NT2/D1 (cell line): ENCODE data around the gene P4HTM.
"Not testable (repeated sequence)": the region's sequence is repeated elsewhere in the genome, so short reads cannot be mapped to it uniquely, and the experiment has no call there.

Experiments
- DNase-seq: peaks from one replicate; pipeline ENCODE4 v3.0.0-alpha.2; 2011; ENCODE audit warnings: low read depth, low spot score
- H3K27me3 ChIP-seq: 2 replicates; pipeline ENCODE4 v1.6.0; 2011; ENCODE audit warnings: mild to moderate bottlenecking; ENCODE audit not compliant: insufficient read length, insufficient read depth
- H3K36me3 ChIP-seq: 2 replicates; pipeline ENCODE4 v1.6.1; 2011; ENCODE audit warnings: mild to moderate bottlenecking, low read length, mixed read lengths; ENCODE audit not compliant: insufficient read depth, insufficient read length
- H3K4me1 ChIP-seq: 2 replicates; pipeline ENCODE4 v1.5.1; 2011; ENCODE audit not compliant: insufficient read depth, insufficient read length
- H3K4me3 ChIP-seq: 2 replicates; pipeline ENCODE4 v1.5.1; 2011; ENCODE audit warnings: low read depth; ENCODE audit not compliant: insufficient read length
- H3K9ac ChIP-seq: 2 replicates; pipeline ENCODE4 v1.6.0; 2011; ENCODE audit warnings: low read depth; ENCODE audit not compliant: insufficient read length
- H3K9me3 ChIP-seq: 2 replicates; pipeline ENCODE4 v1.5.1; 2011; ENCODE audit warnings: mild to moderate bottlenecking, low read length; ENCODE audit not compliant: insufficient read depth
- SUZ12 ChIP-seq: IDR thresholded peaks from 2 replicates; pipeline ENCODE4 v1.6.1; 2011; ENCODE audit not compliant: insufficient read length, insufficient read depth; ENCODE audit errors: extremely low read depth
- YY1 ChIP-seq: IDR thresholded peaks from 2 replicates; pipeline ENCODE4 v1.6.1; 2011; ENCODE audit not compliant: insufficient read length, insufficient read depth
- ZNF274 ChIP-seq: IDR thresholded peaks from 2 replicates; pipeline ENCODE4 v1.6.1; 2011; ENCODE audit warnings: mild to moderate bottlenecking, low read depth, low read length

Gene P4HTM

DNA sequence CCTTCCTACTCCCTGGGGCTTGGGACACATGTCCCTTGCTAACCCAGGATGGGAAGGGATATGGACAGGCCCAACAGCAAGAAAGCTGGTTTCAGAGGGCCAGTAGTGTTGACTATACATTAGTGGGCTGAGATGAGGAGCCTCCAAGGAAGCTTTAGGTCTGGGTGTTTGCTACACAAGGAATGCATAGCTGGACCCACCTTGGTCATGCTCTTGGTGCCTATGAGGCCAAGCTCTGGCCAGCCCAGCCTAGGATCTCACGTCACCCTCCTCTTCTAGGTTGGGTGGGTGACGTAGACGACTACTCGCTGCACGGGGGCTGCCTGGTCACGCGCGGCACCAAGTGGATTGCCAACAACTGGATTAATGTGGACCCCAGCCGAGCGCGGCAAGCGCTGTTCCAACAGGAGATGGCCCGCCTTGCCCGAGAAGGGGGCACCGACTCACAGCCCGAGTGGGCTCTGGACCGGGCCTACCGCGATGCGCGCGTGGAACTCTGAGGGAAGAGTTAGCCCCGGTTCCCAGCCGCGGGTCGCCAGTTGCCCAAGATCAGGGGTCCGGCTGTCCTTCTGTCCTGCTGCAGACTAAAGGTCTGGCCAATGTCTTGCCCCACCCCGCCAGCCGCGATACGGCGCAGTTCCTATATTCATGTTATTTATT is 16.5 kb downstream of the P4HTM start:
- H3K4me1 ChIP-seq = peaks cover 4% of the 10 kb centered on the region
- H3K9me3 ChIP-seq = no peaks in the 10 kb centered on the region
- H3K9ac ChIP-seq = peak overlapping the region; percentile 100
- no peak for DNase-seq
- peaks cover 25% of the 10 kb centered on the region for H3K36me3 ChIP-seq
- no peak for TF ChIP-seq ZNF274
- no peak for TF ChIP-seq YY1
- TF ChIP-seq SUZ12 = no peak
- no peaks in the 10 kb centered on the region for H3K27me3 ChIP-seq
- peak overlapping the region; percentile 99 for H3K4me3 ChIP-seq

DNA sequence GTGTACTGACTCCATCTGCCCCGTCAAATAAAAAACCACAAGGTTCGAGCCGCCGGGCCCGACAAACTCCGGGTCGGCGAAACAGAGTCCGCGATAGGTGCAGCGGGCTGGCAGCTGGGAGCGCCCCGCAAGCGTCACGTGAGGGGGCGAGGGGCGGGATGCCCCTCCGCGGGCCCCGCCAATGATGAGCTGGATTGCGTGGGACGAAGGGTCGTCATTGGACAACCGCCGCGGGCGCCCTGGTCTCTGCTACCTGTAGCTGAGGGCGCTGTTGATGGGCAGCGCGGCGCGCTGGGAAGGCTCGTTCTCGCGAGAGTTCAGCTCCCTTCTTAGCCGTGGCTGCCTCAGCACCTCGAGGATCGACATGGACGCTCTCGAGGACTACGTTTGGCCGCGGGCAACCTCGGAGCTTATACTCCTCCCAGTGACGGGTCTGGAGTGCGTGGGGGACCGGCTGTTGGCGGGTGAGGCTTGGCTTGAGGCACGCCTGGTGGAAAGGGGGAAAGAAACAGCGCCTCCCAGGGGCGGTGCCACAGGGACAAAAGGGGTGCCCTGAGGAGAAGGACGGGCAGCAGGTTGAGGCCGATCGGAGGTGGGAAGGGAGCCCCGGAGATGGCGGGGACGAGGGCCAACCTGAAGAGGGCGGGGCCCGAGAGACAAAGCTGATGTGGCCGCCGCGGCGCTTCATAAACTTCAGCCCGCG is 17.2 kb downstream of the P4HTM start, which contains the start of gene WDR6:
Gene WDR6, plus strand, starts transcription at position 324 of the 703 bp plus-strand sequence. Its CDS starts 41 bp downstream, at position 365.
- peak; percentile 97 for DNase-seq
- Histone ChIP-seq H3K9me3 (no peaks in the 10 kb centered on the region), H3K36me3 (peaks cover 32% of the 10 kb centered on the region), H3K27me3 (no peaks in the 10 kb centered on the region), H3K4me1 (peaks cover 4% of the 10 kb centered on the region), H3K9ac (peak within 1 kb of the TSS; percentile 100), H3K4me3 (peak within 1 kb of the TSS; percentile 99)
- TF ChIP-seq YY1 (no peak), ZNF274 (no peak), SUZ12 (no peak)

DNA sequence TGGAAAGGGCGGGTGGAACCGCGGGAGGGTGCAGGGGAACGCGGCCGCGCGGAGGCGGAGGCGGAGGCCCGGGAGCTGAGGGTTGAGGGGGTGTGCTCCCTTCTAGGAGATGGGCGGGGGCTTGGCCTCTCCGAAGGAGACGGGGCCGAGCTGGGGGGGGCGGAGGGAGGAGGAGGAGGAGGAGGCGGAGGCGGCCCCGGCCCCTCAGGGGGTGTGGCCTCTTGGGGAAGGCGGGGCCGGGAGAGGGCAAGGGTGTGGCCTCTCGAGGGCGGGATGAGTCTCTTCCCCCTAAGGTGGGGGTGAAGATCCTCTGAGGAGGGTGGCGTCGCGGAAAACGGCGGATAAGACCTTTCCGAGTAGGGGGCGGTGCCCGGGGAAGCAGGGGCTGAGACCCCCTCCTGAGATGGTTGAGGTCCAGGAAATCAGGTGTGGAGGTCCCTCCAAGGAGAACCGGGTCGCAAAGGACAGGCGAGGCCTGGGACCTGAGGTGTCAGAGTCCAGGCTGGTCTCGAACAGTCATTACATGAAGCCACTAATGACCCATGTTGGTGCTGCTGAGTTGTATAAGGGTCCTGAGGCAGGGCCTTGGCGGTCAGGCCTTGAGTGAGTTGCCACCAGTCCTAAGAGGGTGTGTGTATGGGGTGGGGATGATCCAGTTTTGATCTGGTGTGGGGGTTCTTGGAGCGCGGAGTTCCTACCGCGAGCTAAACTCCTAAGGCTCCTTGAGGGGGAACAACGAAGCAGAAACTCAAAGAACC is 17.9 kb downstream of the P4HTM start:
- Histone ChIP-seq H3K27me3 (no peaks in the 10 kb centered on the region), H3K9ac (peak overlapping the region; percentile 100), H3K9me3 (no peaks in the 10 kb centered on the region), H3K36me3 (peaks cover 39% of the 10 kb centered on the region), H3K4me3 (peak overlapping the region; percentile 99), H3K4me1 (peaks cover 8% of the 10 kb centered on the region)
- peak; percentile 75 for DNase-seq
- no peak for TF ChIP-seq YY1
- no peak for TF ChIP-seq ZNF274
- no peak for TF ChIP-seq SUZ12

DNA sequence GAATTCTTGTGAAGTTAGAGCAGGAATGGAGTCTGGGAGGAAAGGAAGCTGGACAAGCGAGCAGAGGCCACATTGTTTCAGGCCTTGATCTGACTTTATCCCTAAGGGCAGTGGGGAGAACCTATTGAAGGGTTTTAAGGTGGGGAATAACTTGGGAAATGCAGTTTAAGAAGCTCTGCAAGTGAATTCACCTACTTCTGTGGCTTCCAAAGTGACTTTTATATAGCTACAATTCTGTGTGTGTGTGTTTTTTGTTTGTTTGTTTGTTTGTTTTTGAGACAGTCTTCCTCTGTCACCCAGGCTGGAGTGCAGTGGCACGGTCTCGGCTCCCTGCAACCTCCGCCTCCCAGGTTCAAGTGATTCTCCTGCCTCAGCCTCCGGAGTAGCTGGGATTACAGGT is 18.6 kb downstream of the P4HTM start:
- H3K4me3 ChIP-seq = peak overlapping the region; percentile 57

DNA sequence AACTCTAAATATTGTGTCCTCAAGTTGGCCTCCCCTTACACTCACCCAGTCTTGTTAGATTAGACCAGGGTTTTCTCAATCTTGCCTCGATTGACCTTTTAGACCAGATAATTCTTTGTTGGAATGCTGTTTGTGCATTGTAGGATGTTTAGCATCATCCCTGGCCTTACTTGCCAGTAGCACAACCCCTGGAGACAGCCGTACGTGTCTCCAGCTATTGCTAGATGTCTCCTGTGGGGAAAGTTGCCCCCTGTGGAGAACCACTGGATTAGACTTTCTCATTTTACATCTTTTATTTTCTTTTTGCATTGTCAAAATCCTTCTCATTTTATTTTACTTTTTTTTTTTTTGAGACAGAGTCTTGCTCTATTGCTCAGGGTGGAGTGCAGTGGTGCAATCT is 19.4 kb downstream of the P4HTM start:
- H3K27me3 ChIP-seq = no peaks in the 10 kb centered on the region
- no peaks in the 10 kb centered on the region for H3K9me3 ChIP-seq
- peaks cover 21% of the 10 kb centered on the region for H3K4me1 ChIP-seq
- no peak overlapping the region for H3K9ac ChIP-seq
- DNase-seq = no peak
- H3K36me3 ChIP-seq = peaks cover 54% of the 10 kb centered on the region
- TF ChIP-seq ZNF274 = no peak
- TF ChIP-seq YY1 = no peak
- no peak for TF ChIP-seq SUZ12
- H3K4me3 ChIP-seq = no peak overlapping the region

More for the DNA sequence above, 18.6 kb downstream of the P4HTM start:
- Histone ChIP-seq H3K36me3 (peaks cover 46% of the 10 kb centered on the region), H3K4me1 (peaks cover 15% of the 10 kb centered on the region), H3K9ac (peak overlapping the region; percentile 100)
- not testable (repeated sequence) for H3K27me3 ChIP-seq, DNase-seq, H3K9me3 ChIP-seq

DNA sequence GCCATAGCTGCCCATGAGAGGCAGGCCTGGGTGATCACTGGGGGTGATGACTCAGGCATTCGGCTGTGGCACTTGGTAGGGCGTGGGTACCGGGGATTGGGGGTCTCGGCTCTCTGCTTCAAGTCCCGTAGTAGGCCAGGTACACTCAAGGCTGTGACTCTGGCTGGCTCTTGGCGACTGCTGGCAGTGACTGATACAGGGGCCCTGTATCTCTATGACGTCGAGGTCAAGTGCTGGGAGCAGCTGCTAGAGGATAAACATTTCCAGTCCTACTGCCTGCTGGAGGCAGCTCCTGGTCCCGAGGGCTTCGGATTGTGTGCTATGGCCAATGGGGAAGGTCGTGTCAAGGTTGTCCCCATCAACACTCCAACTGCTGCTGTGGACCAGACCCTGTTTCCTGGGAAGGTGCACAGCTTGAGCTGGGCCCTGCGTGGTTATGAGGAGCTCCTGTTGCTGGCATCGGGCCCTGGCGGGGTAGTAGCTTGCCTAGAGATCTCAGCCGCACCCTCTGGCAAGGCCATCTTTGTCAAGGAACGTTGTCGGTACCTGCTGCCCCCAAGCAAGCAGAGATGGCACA is 22.5 kb downstream of the P4HTM start:
- H3K4me3 ChIP-seq = no peak overlapping the region
- TF ChIP-seq YY1 (no peak), SUZ12 (no peak)
- H3K27me3 ChIP-seq = no peaks in the 10 kb centered on the region
- peaks cover 23% of the 10 kb centered on the region for H3K4me1 ChIP-seq
- peaks cover 80% of the 10 kb centered on the region for H3K36me3 ChIP-seq
- no peak overlapping the region for H3K9ac ChIP-seq
- no peak for DNase-seq
- H3K9me3 ChIP-seq = no peaks in the 10 kb centered on the region

DNA sequence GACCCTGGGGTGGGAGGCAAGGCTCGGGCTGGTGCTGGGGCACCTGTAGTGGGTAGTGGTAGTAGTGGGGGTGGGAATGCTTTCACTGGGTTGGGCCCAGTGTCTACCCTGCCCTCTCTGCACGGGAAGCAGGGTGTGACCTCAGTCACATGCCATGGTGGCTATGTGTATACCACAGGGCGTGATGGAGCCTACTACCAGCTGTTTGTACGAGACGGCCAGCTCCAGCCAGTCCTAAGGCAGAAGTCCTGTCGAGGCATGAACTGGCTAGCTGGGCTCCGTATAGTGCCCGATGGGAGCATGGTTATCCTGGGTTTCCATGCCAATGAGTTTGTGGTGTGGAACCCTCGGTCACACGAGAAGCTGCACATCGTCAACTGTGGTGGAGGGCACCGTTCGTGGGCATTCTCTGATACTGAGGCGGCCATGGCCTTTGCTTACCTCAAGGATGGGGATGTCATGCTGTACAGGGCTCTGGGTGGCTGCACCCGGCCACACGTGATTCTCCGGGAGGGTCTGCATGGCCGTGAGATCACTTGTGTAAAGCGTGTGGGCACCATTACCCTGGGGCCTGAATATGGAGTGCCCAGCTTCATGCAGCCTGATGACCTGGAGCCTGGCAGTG is 23.2 kb downstream of the P4HTM start:
- no peak for TF ChIP-seq SUZ12
- TF ChIP-seq YY1 = no peak
- TF ChIP-seq ZNF274 = no peak
- Histone ChIP-seq H3K4me3 (no peak overlapping the region), H3K36me3 (peaks cover 76% of the 10 kb centered on the region), H3K9me3 (no peaks in the 10 kb centered on the region), H3K27me3 (no peaks in the 10 kb centered on the region), H3K9ac (no peak overlapping the region), H3K4me1 (peaks cover 23% of the 10 kb centered on the region)
- no peak for DNase-seq
